HPDE6-E6E7 (cell line): Measurements from ENCODE around the gene SOX11.

Experiments used
- DNase-seq: peaks from one replicate; pipeline ENCODE4 v3.0.0; 2011; ENCODE audit warnings: missing footprints; ENCODE audit errors: extremely low spot score

Gene SOX11

DNA sequence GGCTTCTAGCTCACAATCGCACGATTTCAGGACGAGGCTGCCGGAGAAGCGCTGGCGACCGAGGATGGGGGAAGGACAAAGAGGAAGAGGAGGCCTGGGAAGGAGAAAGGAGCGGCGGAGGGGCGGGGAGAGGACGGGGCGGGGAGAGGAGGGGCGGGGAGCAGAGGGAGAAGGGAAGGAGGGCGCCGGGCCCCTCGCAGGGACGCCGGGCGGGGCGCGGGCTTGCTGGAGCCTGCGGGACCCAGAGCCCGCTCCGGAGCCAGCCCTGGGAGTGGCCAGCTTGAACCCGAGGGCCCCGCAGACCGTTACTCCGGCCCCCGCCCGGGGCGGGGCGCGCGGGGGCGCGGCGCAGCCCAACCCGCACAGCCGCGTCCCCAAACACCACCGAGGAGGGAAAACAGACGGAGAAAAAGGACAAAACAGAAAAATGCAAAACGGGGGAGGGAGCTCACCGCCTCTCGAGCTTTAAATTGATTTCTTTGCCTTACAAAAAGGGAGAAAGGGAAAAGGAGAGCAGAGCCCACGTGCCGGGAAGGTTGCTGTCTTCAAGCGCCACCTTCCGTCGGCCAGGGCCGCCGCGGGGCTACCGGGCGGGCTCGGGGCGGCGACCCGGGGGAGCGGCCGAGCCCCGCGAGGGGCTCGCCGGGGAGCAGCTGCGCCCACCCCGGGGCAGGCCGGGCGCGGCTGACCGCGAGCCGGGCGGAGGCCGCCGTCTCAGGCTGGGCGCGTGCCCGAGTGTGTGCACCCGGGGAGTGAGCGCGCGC lies 781 bp upstream of the SOX11 start:
- no peak for DNase-seq

DNA sequence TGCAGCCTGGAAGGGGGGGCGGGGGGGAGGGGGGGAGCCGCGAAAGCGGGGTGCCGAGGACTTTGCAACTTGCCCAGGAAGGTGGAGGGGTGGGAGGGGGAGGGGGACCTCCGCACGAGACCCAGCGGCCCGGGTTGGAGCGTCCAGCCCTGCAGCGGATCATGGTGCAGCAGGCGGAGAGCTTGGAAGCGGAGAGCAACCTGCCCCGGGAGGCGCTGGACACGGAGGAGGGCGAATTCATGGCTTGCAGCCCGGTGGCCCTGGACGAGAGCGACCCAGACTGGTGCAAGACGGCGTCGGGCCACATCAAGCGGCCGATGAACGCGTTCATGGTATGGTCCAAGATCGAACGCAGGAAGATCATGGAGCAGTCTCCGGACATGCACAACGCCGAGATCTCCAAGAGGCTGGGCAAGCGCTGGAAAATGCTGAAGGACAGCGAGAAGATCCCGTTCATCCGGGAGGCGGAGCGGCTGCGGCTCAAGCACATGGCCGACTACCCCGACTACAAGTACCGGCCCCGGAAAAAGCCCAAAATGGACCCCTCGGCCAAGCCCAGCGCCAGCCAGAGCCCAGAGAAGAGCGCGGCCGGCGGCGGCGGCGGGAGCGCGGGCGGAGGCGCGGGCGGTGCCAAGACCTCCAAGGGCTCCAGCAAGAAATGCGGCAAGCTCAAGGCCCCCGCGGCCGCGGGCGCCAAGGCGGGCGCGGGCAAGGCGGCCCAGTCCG lies 540 bp downstream of the SOX11 start:
- DNase-seq = no peak

DNA sequence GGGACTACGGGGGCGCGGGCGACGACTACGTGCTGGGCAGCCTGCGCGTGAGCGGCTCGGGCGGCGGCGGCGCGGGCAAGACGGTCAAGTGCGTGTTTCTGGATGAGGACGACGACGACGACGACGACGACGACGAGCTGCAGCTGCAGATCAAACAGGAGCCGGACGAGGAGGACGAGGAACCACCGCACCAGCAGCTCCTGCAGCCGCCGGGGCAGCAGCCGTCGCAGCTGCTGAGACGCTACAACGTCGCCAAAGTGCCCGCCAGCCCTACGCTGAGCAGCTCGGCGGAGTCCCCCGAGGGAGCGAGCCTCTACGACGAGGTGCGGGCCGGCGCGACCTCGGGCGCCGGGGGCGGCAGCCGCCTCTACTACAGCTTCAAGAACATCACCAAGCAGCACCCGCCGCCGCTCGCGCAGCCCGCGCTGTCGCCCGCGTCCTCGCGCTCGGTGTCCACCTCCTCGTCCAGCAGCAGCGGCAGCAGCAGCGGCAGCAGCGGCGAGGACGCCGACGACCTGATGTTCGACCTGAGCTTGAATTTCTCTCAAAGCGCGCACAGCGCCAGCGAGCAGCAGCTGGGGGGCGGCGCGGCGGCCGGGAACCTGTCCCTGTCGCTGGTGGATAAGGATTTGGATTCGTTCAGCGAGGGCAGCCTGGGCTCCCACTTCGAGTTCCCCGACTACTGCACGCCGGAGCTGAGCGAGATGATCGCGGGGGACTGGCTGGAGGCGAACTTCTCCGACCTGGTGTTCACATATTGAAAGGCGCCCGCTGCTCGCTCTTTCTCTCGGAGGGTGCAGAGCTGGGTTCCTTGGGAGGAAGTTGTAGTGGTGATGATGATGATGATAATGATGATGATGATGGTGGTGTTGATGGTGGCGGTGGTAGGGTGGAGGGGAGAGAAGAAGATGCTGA lies 1.4 kb downstream of the SOX11 start:
- DNase-seq = no peak

DNA sequence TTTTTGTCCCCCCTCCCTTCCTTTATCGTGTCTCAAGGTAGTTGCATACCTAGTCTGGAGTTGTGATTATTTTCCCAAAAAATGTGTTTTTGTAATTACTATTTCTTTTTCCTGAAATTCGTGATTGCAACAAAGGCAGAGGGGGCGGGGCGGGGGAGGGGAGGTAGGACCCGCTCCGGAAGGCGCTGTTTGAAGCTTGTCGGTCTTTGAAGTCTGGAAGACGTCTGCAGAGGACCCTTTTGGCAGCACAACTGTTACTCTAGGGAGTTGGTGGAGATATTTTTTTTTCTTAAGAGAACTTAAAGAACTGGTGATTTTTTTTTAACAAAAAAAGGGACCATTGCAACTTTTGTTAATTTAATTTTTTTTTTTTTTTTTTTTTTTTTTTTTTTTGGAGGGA lies 2.1 kb downstream of the SOX11 start:
- no peak for DNase-seq

DNA sequence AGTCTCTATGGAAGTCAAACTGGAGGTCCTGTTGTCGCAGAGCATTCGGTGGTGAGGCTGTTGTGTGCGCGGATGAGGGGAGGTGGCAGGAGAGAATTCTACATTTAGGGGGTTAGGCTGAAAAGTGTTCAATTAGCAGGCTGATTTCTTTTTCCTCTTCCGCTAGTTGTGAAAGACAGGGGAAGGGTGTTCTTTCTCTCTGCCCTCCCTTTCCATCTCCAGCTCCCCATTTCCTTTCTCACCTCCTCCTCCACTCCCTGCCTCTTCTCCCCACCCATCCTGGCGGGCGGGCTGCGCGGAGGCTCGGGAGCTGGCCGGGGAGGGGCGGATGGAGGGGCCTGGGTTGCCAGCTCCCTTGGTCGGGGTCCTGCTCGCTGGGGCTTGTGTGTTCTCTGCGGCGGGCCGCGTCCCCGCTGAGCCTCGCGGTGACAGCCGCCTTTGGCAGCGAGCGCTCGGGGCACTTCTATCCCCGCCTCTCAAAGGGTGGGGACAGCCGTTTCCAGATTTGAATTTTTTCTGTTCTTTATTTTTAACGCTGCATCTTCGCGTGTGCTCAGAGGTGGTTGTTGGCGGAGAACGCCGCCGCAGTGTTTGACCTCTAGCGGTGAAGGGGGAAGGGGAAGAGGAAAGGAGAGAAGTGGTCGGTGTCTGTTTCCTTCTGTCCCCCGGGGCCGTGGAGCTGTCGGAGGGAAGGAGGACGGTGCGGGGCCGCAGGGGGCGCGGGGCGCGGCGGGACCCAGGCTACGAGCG lies 3.6 kb downstream of the SOX11 start:
- DNase-seq = no peak

DNA sequence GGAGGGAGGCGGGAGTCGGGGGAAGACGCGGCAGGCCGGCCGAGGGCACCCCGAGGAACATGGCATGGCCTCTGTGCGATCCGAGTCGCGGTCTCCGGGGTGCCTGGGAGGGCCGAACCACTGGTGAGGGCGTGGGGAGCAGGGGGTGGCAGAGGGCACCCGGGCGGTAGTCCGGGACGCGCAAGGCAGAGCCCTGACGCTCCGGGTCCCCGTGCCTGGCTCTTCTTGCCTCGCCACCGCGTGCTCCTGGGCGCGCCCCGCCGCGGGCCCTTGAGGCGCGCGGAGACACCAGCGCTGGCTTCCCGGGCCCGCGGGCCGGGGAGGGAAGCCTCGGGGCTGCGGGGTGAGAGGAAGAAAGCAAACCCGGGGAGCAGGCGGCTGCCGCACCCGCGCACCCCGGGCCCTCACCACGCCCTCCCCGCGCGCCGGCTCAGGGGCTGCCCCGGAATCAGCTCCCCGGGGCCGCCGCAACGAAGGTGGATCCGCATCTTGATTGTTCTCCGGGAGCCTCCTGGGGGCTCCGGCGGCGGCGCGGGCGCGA lies 4.3 kb downstream of the SOX11 start:
- DNase-seq = no peak

DNA sequence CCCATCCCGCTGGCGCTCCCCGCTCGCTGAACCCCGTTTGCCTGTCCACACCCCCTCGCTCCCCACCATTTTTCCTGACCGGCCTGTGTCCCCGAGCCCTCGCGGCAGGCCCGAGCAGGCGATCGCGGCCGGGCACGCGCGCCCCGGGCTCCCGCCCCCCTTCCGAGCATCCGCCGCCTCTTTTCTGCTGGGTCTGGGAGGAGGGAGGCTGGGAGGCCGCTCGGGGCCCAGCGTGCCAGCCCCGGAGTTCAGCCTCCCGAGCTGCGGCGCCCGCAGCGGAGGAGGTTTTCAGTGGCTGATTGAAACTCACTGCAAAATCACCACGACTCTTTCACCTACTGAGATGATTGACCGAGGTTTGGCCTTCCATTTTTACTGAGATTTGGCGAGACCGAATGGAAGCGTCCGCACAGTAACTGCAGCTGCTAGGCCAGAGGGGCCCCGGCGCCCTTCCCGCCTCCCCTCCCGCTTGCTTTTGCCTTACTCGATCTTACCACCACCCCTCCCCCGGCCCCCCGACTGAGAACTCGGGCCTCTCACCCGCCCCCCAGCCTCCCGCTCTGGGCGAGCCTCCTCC lies 4.8 kb downstream of the SOX11 start:
- no peak for DNase-seq

DNA sequence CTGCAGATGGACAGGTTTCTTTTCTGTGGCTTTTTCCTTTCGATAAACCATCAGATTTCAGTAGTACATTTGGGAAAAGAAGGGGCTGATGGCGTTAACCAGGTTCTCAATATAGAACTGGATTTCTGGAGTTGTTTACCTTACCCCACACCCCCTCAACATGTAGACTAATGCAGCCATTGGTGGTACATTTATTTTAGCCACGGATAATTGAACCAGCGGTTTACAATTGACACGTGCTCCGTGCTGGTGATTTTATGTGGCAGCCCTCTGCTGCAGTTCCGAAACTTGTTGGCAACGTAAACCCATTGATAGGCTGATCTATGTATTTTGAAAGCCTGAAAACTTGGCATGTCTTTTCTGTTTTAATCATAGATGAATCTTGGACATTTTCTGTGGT lies 5.4 kb downstream of the SOX11 start:
- no peak for DNase-seq

DNA sequence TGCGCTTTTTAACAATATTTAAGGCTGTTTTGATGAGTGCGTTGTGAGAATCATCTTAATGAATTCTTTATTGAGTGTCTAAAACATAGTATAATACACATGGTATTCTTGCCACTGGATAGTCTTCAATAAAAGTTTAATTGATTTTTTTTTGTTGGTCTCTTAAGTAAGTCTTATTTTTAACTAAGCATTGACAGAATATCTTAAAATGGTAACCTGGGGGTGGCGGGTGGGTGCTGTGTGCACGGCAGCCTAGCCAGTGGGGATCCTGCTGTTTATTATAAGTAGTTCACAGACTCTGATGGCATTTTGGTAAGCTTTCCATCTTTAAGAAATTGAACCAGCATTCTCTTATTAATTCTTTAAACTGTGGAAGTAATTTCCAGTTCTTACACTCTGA lies 6.0 kb downstream of the SOX11 start:
- no peak for DNase-seq

DNA sequence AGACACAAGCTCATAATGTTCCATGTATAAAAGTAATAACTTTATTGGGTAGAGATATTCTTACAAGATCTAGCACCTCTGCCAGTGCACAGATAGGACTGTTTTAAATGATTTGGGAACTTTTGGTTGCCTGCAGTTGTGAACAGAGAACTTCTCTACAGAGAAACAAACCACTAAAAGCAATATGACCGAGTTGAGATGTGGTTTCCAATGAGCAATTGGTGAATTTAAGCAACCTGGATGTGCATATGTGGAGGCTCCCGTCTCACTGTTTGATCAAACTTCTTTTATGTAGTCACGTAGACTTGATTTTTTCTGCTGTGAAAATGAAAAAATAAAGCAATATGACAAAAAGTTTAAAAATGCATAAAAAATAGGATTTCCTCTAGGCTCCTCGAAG lies 7.8 kb downstream of the SOX11 start:
- DNase-seq = no peak

DNA sequence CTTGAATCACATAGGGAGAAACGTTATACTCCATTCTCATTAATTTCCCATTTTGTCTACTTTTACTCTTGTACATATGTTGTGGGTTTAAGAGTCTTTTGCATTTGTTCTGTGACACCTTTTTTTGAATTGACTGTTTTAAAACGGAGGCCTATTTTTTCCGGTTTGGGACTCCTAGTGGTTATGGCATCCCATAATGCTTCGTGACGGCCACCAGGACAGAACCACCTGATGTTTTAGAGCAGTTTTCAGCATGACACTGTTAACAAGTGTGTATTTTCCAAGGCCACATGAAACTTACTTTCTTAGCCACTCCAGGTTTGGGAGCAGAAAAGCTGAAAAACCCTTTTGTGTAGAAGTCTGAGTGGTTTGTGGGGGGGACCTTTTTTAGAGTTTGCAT lies 8.4 kb downstream of the SOX11 start:
- DNase-seq = no peak

DNA sequence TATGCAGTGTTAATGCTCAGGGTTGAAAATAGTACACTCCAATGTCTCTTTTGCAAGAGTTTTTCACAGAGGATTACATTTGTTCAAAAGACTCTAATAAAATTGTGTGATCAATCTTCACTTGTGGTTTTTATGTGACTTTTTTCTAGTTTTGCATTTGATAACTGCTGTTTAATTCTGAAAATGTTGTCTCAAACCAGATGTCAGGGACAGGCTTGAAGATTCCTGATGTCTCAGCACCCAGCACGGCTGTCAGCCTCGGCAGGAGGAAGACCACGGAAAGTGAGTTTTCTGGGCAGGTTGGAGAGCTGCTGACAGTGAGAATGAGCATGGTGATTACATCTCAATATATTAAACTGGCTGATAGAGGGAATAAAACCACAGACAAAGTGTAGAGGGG lies 9.1 kb downstream of the SOX11 start:
- DNase-seq = no peak

DNA sequence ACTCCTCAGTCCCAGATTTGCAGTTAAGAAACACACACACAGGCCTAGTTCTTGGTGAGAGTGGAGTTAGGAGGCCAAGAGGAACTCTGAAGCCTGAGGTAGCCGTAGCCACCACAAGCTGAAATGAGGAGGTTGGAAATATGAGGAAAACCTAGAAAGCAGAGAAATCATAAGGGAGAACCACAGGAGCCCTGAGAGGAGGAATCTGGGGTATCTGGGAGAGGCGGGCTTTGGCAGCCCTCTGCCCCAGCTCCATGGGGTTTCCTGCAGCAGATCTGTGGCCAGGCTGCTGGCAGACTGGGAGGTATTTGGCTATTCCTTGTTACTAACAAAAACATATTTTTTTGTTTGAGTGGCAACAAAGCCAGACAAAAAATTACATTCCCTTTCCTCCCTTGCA lies 11.0 kb downstream of the SOX11 start:
- DNase-seq = no peak

DNA sequence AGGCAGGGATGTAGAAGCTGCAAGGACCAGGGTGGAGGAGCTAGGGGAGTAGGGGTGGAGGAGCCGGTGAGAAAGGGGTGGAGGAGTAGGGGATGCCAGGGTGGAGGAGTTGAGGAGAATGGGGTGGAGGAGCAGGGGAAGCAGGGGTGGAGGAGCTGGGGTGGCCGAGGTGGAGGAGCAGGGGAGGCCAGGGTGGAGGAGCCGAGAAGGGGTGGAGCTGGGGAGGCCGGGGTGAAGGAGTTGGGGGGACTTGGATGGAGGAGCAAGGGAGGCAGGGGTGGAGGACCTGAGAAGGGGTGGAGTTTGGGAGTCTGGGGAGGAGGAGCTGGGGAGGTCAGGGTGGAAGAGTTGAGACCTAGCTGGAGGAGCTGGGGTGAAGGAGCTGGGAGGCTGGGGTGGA lies 13.3 kb downstream of the SOX11 start:
- DNase-seq = no peak

DNA sequence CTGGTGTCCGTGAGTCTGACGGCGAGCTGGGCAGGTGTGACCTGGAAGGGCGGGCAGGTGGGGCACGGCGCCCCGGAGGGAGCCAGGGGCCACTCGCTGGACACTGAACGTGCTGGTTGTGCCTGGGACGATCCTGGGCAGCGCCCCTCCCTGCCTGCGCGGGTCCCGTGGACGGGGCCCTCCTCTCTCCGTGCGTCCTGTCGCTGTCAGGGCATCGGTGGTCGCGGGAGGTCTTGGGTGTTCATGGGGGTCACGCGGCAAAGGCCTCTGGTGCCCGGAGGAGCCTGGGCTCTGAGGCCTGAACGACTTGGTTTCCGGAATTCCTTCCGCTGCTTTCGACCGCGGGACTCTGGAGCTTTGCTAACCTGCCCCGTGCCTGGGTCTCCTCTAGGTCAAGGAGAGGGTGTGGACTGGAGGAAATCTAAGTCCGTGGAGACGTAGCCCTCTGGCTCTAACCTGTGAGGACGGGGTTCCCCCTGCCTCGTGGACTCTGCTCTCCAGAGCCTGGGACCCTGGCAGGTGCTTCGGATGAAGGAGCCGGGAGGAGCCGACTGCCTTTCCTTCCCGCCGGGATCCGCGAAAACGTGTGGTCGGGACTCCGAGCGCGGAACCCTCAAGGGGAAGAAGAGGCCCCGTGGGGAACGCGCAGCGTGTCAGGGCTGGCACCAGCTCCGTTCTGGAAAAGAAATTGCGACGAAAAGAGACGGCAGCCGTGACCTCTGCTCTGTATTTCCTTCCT lies 14.7 kb downstream of the SOX11 start:
- no peak for DNase-seq

DNA sequence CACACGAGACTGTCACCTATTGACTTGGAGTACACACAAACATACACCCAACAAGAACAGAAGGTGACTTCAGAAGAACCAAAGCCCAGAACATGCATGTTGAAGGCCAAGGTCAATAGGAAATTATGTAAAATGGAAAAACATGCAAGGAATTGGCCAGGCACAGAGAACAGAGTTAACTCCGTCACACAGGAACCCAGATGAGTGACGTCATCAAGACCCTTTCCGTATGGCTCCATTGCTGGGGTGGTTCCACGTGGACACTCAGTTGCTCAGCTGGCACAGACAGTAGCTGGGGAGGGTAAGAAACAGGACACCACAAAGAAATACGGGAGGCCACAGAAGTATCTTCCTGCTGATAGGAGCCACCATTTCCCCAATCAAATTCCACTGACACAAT lies 18.4 kb downstream of the SOX11 start:
- no peak for DNase-seq

DNA sequence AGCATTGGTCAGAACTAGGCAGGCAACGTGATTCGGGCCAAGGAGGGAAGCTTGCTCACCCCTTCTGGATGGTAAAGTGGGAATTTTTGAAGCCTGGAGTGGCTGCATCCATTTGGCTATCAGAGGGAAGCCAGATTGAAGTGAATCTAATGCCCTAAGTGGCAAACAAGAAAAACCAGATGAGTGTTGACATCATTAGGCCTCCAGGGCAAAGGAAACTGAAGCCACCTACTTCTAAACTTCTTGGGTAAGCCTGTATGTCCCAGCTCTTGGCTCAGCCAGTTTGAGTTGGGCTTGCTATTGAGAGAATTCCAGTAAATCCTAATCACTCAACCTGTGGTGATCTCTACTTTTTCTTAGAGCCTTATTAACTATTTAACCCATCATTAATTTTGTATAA lies 20.9 kb downstream of the SOX11 start:
- DNase-seq = no peak

DNA sequence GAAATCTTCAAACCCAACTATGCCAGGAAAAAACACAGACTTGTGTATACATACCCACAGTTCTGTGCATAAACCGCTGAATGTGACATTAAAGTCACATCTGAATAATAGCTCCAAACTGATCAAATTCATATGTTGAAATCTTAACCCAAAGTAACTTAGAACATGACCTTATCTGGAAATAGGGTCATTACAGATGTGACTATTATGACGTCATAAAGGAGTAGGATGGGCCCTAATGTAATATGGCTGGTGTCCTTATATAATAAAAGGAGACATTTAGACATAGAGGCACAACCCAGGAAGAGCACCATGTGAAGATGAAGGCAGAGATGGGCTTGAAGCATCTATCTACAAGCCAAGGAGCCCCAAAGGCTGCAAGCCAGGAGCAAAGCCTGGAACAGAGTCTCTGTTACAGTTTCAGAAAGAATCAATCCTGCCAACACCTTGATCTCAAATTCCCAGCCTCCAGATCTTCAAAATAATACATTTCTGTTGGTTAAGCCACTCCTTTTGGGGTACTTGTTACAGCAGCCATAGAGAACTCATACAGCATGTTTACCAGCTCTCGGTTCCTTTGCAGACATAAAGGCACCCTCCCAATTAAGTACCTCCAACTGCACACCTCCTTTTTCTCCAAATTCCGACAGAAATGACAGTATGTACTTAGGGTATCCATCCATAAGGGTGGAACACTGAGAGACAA lies 27.6 kb downstream of the SOX11 start:
- no peak for DNase-seq

DNA sequence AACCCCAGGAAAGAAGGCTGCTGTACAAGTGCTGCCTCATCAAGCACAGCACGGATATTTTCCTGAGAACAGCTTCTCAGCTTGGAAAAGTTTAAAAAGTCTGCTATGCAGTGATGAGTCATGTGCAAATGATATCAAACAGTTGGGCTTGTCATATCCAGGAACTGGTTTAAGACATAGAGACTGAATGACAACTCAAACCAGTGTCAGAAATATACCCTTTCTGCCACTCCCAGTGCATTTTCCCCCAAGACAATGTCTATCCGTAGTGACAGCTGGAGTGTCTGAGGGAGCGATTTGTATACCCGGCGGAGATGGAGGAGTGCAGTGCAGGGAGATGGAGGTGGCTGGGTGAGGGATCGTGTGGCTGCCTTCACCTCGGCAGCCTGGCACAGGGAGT lies 28.2 kb downstream of the SOX11 start:
- DNase-seq = no peak

DNA sequence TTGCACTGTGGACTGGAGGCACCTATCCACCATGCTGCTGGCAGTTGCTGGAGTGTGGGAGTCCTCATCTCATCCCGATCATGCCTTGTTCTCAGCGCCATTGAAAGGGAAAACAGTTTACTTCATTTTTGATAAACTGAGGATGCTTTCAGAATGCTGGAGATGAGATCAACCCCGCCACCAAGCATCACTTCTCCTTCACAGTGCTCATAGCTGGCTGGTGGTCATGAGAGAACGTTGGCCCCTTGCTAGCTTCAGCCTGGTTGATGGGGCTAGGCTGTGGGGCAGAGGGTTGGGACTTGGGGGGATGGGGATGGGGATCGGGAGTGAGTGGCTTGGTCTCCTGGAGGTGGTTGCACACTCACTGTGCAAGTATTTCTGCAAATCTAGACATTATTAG lies 30.1 kb downstream of the SOX11 start:
- DNase-seq = no peak
